H9 (cell line): ENCODE measurements around the gene DOK5. TPM values are rescaled to one million over a fixed set of nuclear protein-coding genes. Genes with fewer than 3 reads are reported as not detected.

ENCODE experiments used
- DNase-seq: peaks from one replicate; pipeline ENCODE4 v3.0.0-alpha.2; 2017
- H2AFZ ChIP-seq: one replicate; pipeline ENCODE4 v1.6.1; 2013; ENCODE audit warnings: mild to moderate bottlenecking, low read length, control low read depth, moderate library complexity
- H2AK5ac ChIP-seq: 2 replicates; pipeline ENCODE4 v1.6.1; 2013; ENCODE audit warnings: low read length, control low read depth, mixed read lengths; ENCODE audit not compliant: insufficient read length
- H2BK120ac ChIP-seq: one replicate; pipeline ENCODE4 v1.6.1; 2013; ENCODE audit warnings: low read depth, mild to moderate bottlenecking, low read length, control low read depth, inconsistent platforms; ENCODE audit not compliant: poor library complexity, severe bottlenecking
- H2BK12ac ChIP-seq: 2 replicates; pipeline ENCODE4 v1.6.1; 2013; ENCODE audit warnings: low read length, control low read depth, mixed read lengths, low read depth; ENCODE audit not compliant: insufficient read length
- H2BK15ac ChIP-seq: 2 replicates; pipeline ENCODE4 v1.6.1; 2013; ENCODE audit warnings: low read depth, low read length, control low read depth
- H2BK20ac ChIP-seq: one replicate; pipeline ENCODE4 v1.6.1; 2013; ENCODE audit warnings: low read depth, mild to moderate bottlenecking, low read length, control low read depth, inconsistent platforms; ENCODE audit not compliant: poor library complexity, severe bottlenecking
- H2BK5ac ChIP-seq: 2 replicates; pipeline ENCODE4 v1.6.1; 2013; ENCODE audit warnings: low read length, control low read depth, mixed read lengths; ENCODE audit not compliant: insufficient read length
- H3K14ac ChIP-seq: 2 replicates; pipeline ENCODE4 v1.6.1; 2013; ENCODE audit warnings: low read length, control low read depth; ENCODE audit not compliant: insufficient read depth
- H3K18ac ChIP-seq: 2 replicates; pipeline ENCODE4 v1.6.1; 2013; ENCODE audit warnings: low read depth, mild to moderate bottlenecking, mixed read lengths, low read length, control low read depth; ENCODE audit not compliant: insufficient read length
- H3K23ac ChIP-seq: 2 replicates; pipeline ENCODE4 v1.6.1; 2013; ENCODE audit warnings: low read length, control low read depth, mixed read lengths, low read depth; ENCODE audit not compliant: insufficient read length
- H3K23me2 ChIP-seq: 2 replicates; pipeline ENCODE4 v1.6.1; 2013; ENCODE audit warnings: low read depth, mild to moderate bottlenecking, mixed read lengths, low read length, control low read depth; ENCODE audit not compliant: insufficient read length, poor library complexity, severe bottlenecking
- H3K27ac ChIP-seq: 2 replicates; pipeline ENCODE4 v1.5.1; 2013; ENCODE audit warnings: low read length, control low read depth, mixed read lengths, low read depth; ENCODE audit not compliant: insufficient read length
- H3K27me3 ChIP-seq: 2 replicates; pipeline ENCODE4 v1.6.1; 2013; ENCODE audit warnings: low read length, control low read depth, inconsistent platforms; ENCODE audit not compliant: insufficient read depth
- H3K4ac ChIP-seq: 2 replicates; pipeline ENCODE4 v1.6.1; 2013; ENCODE audit warnings: low read depth, mild to moderate bottlenecking, control low read depth, inconsistent platforms, low read length, moderate library complexity
- H3K4me1 ChIP-seq: 2 replicates; pipeline ENCODE4 v1.6.1; 2013; ENCODE audit warnings: low read length, control low read depth, inconsistent platforms; ENCODE audit not compliant: insufficient read depth
- H3K4me2 ChIP-seq: 2 replicates; pipeline ENCODE4 v1.6.1; 2013; ENCODE audit warnings: low read length, control low read depth, mixed read lengths; ENCODE audit not compliant: insufficient read length, insufficient read depth
- H3K56ac ChIP-seq: 2 replicates; pipeline ENCODE4 v1.6.1; 2013; ENCODE audit warnings: low read depth, mild to moderate bottlenecking, mixed read lengths, low read length, control low read depth; ENCODE audit not compliant: insufficient read length
- H3K79me1 ChIP-seq: 2 replicates; pipeline ENCODE4 v1.6.1; 2013; ENCODE audit warnings: low read depth, mild to moderate bottlenecking, moderate library complexity, low read length, control low read depth, inconsistent platforms; ENCODE audit not compliant: insufficient read depth, poor library complexity, severe bottlenecking
- H3K79me2 ChIP-seq: 2 replicates; pipeline ENCODE4 v1.6.1; 2013; ENCODE audit warnings: low read length, control low read depth, inconsistent platforms; ENCODE audit not compliant: insufficient read depth
- H3K9ac ChIP-seq: 2 replicates; pipeline ENCODE4 v1.6.1; 2013; ENCODE audit warnings: low read length, control low read depth, mixed read lengths; ENCODE audit not compliant: insufficient read length; ENCODE audit errors: extremely low read depth
- H3K9me3 ChIP-seq: one replicate; pipeline ENCODE4 v1.6.1; 2013; ENCODE audit warnings: low read depth, low read length, inconsistent platforms; ENCODE audit not compliant: control insufficient read depth
- H3T11ph ChIP-seq: one replicate; pipeline ENCODE4 v1.6.1; 2013; ENCODE audit warnings: mild to moderate bottlenecking, low read length, control low read depth, inconsistent platforms
- H4K20me1 ChIP-seq: one replicate; pipeline ENCODE4 v1.6.1; 2013; ENCODE audit not compliant: control insufficient read depth, insufficient read length, insufficient read depth
- H4K5ac ChIP-seq: 2 replicates; pipeline ENCODE4 v1.6.1; 2013; ENCODE audit warnings: low read depth, mild to moderate bottlenecking, mixed read lengths, low read length, control low read depth; ENCODE audit not compliant: insufficient read length
- H4K8ac ChIP-seq: replicated peaks from 2 replicates; pipeline ENCODE4 v1.6.1; 2013; ENCODE audit warnings: low read length, control low read depth, mixed read lengths, low read depth; ENCODE audit not compliant: insufficient read length
- H4K91ac ChIP-seq: 2 replicates; pipeline ENCODE4 v1.6.1; 2013; ENCODE audit warnings: low read depth, mild to moderate bottlenecking, moderate library complexity, mixed read lengths, low read length, control low read depth; ENCODE audit not compliant: insufficient read length
- H3K27ac Mint-ChIP-seq, 3 experiments: 2 replicates in 2 of 3; 3 replicates in 1 of 3; pipeline ENCODE4 v1.8.0; 2020 to 2021; ENCODE audit warnings: mixed read lengths in 3 of 3, mild to moderate bottlenecking in 1 of 3, moderate library complexity in 1 of 3
- H3K27me3 Mint-ChIP-seq: 2 replicates; pipeline ENCODE4 v1.8.0; 2021; ENCODE audit warnings: low read depth, mild to moderate bottlenecking, moderate library complexity, mixed read lengths
- H3K36me3 Mint-ChIP-seq, 3 experiments: 2 replicates in 2 of 3; 3 replicates in 1 of 3; pipeline ENCODE4 v1.8.0; 2020 to 2021; ENCODE audit warnings: low read depth in 3 of 3, mixed read lengths in 3 of 3; ENCODE audit not compliant: insufficient read depth in 1 of 3
- H3K4me1 Mint-ChIP-seq, 2 experiments: 2 replicates each; pipeline ENCODE4 v1.8.0; 2020; ENCODE audit warnings: mixed read lengths in 2 of 2
- H3K4me3 Mint-ChIP-seq, 2 experiments: 2 replicates in 1 of 2; 3 replicates in 1 of 2; pipeline ENCODE4 v1.8.0; 2020 to 2021; ENCODE audit warnings: mild to moderate bottlenecking in 2 of 2, mixed read lengths in 2 of 2, moderate library complexity in 1 of 2
- H3K9me3 Mint-ChIP-seq, 2 experiments: 2 replicates in 1 of 2; 3 replicates in 1 of 2; pipeline ENCODE4 v1.8.0; 2020; ENCODE audit warnings: mild to moderate bottlenecking in 2 of 2, mixed read lengths in 2 of 2, moderate library complexity in 1 of 2
- CTCF ChIP-seq: fragments of 200-600 bp; sonication (generic); conservative IDR thresholded peaks from 3 replicates; pipeline ENCODE4 v1.8.0; 2021; ENCODE audit warnings: antibody characterized with exemption, mild to moderate bottlenecking
- WGBS: extraction: QIAGEN DNeasy Blood & Tissue Kit; methylation state at CpG from one replicate; pipeline ENCODE4 v1.1.7; 2013; ENCODE audit warnings: missing lambda C conversion rate, low lambda C conversion rate, mixed read lengths; ENCODE audit not compliant: insufficient read length; ENCODE audit errors: extremely low coverage; 5-methylcytosine and 5-hydroxymethylcytosine counted together
- total RNA-seq: library from RNA; stranded (reverse); gene quantifications from 2 replicates; pipeline ENCODE4 v1.2.1, GENCODE V29; 2021

The DOK5 gene
- total RNA-seq, 1 experiment from 2014 or later = 4.5 TPM

- Histone ChIP-seq H2BK15ac (no peak overlapping the region), H3K4ac (no peak overlapping the region), H3T11ph (no peak overlapping the region), H2BK120ac (no peak overlapping the region), H3K23ac (no peak overlapping the region), H3K4me1 (no peaks in the 10 kb centered on the region), H4K20me1 (no peaks in the 10 kb centered on the region), H4K8ac (no peak overlapping the region), H3K79me2 (no peaks in the 10 kb centered on the region), H2AK5ac (no peak overlapping the region), H2BK12ac (no peak overlapping the region), H3K9ac (no peak overlapping the region), H2AFZ (no peak overlapping the region), H3K14ac (no peak overlapping the region), H2BK20ac (no peak overlapping the region), H3K9me3 (no peaks in the 10 kb centered on the region), H3K79me1 (no peaks in the 10 kb centered on the region), H3K56ac (no peak overlapping the region), H3K27ac (no peak overlapping the region), H3K27me3 (no peaks in the 10 kb centered on the region), H4K5ac (no peak overlapping the region), H3K18ac (no peak overlapping the region), H4K91ac (no peak overlapping the region), H3K23me2 (peaks cover 2% of the 10 kb centered on the region), H3K4me2 (no peak overlapping the region), H2BK5ac (no peak overlapping the region)
- peaks cover 9 to 12% of the 10 kb centered on the region in 2 experiments for H3K4me1 Mint-ChIP-seq
- WGBS = no CpG with 5 or more reads among the region's 15 CpGs
- no peak overlapping the region for H3K4me3 Mint-ChIP-seq
- no peak for DNase-seq
- H3K27me3 Mint-ChIP-seq = peaks cover 19% of the 10 kb centered on the region
- no peak overlapping the region for H3K27ac Mint-ChIP-seq
- TF ChIP-seq CTCF = no peak
- H3K36me3 Mint-ChIP-seq = no peaks in the 10 kb centered on the region; a peak in 1 of 7 replicates
- H3K9me3 Mint-ChIP-seq = no peaks in the 10 kb centered on the region; a peak in 1 of 5 replicates
These were observed 4.7 kb upstream of the DOK5 start for GRCh38 chr20:54470697-54471096.
